ENCODE data around the gene NRL. TPM values are rescaled to one million over a fixed set of nuclear protein-coding genes. Genes with fewer than 3 reads are reported as not detected.
"Not testable (repeated sequence)": the region's sequence is repeated elsewhere in the genome, so short reads cannot be mapped to it uniquely, and the experiment has no call there.

Gene NRL
- polyA plus RNA-seq, 2 of the 4 experiments (the other 2 are of a cell fraction), result 0.93 to 0.97 TPM

GRCh38 chr14:24038686-24039085, 76.1 kb downstream of the NRL start:
- Histone ChIP-seq H3K4me1 (peaks cover 30% of the 10 kb centered on the region), H3K9me3 (no peaks in the 10 kb centered on the region), H3K4me2 (no peak overlapping the region), H3K27ac (no peak overlapping the region), H3K4me3 (no peak overlapping the region)
- no peak for FAIRE-seq
- ChIA-PET CTCF (interaction anchor here (1.0 to 1.8 kb wide), 4 partner anchors 20 to 70 kb away, joined by 3 to 9 read pairs (median 6); no protein-coding TSS in a partner anchor), POLR2A (no interaction called here)
- 79% methylated on average over 2 of the region's 2 CpGs for WGBS (ENCODE audit: missing lambda C conversion rate)
- no peak for ATAC-seq
- no peak for TF ChIP-seq MAZ (IDR thresholded peaks at IDR 0.05; ENCODE audit: borderline replicate concordance, low read depth, low read length)
- TF ChIP-seq CHD4 (IDR thresholded peaks at IDR 0.05; ENCODE audit: borderline replicate concordance), result no peak
- no peak for TF ChIP-seq SREBF2 (IDR thresholded peaks at IDR 0.05)
- TF ChIP-seq KDM5A (IDR thresholded peaks at IDR 0.05), result no peak
- TF ChIP-seq, protein P1, sequence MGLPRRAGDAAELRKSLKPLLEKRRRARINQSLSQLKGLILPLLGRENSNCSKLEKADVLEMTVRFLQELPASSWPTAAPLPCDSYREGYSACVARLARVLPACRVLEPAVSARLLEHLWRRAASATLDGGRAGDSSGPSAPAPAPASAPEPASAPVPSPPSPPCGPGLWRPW (IDR thresholded peaks at IDR 0.05), result no peak
- TF ChIP-seq NPAS2 (CRISPR knock-in tag; IDR thresholded peaks at IDR 0.05; ENCODE audit: borderline replicate concordance), result no peak
- TF ChIP-seq CEBPB (IDR thresholded peaks at IDR 0.05), result no peak
- no peak for TF ChIP-seq TFCP2L1 (CRISPR knock-in tag; IDR thresholded peaks at IDR 0.05)
- TF ChIP-seq, protein P2, sequence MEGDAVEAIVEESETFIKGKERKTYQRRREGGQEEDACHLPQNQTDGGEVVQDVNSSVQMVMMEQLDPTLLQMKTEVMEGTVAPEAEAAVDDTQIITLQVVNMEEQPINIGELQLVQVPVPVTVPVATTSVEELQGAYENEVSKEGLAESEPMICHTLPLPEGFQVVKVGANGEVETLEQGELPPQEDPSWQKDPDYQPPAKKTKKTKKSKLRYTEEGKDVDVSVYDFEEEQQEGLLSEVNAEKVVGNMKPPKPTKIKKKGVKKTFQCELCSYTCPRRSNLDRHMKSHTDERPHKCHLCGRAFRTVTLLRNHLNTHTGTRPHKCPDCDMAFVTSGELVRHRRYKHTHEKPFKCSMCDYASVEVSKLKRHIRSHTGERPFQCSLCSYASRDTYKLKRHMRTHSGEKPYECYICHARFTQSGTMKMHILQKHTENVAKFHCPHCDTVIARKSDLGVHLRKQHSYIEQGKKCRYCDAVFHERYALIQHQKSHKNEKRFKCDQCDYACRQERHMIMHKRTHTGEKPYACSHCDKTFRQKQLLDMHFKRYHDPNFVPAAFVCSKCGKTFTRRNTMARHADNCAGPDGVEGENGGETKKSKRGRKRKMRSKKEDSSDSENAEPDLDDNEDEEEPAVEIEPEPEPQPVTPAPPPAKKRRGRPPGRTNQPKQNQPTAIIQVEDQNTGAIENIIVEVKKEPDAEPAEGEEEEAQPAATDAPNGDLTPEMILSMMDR (IDR thresholded peaks at IDR 0.05), result no peak
- no peak for TF ChIP-seq REST (IDR thresholded peaks at IDR 0.05)
- no peak for TF ChIP-seq HEYL (CRISPR knock-in tag; IDR thresholded peaks at IDR 0.05)
- no peak for TF ChIP-seq JUN (IDR thresholded peaks at IDR 0.05)
- TF ChIP-seq JUNB (IDR thresholded peaks at IDR 0.05), result no peak
- TF ChIP-seq RFX5 (IDR thresholded peaks at IDR 0.05), result no peak
- TF ChIP-seq ZNF302 (CRISPR knock-in tag; IDR thresholded peaks at IDR 0.05), result no peak
- TF ChIP-seq CBX2 (IDR thresholded peaks at IDR 0.05; ENCODE audit: borderline replicate concordance, low read depth), result no peak
- no peak for TF ChIP-seq BCL3 (IDR thresholded peaks at IDR 0.05)
- no peak for TF ChIP-seq MAFK (IDR thresholded peaks at IDR 0.05; ENCODE audit: partially characterized antibody)
- no peak for DNase-seq (ENCODE audit: low read depth in 1 of 2, low spot score in 1 of 2)

DNA sequence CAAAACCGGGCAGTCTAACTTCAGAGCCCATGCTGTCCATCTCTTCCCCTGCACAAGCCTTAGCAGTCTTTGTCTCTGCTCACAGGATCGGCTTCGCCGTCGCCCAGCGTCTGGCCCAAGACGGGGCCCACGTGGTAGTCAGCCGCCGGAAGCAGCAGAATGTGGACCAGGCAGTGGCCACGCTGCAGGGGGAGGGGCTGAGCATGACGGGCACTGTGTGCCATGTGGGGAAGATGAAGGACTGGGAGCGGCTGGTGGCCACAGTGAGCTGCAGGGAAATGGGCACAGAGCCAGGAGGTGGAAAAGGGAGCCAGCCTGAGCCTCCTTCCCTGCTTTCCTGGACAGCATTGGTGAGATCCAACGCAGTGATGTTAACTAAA, 77.1 kb downstream of the NRL start:
- H3K27ac ChIP-seq, result no peak overlapping the region; a peak in 1 of 6 replicates
- TF ChIP-seq ATOH8 (CRISPR knock-in tag; IDR thresholded peaks at IDR 0.05; ENCODE audit: low read depth) (no peak), KDM5A (IDR thresholded peaks at IDR 0.05) (no peak)
- no peak overlapping the region for H3K4me3 ChIP-seq
- WGBS (ENCODE audit: missing lambda C conversion rate), result 87% methylated on average over 14 of the region's 14 CpGs
- DNase-seq (ENCODE audit: low read depth in 1 of 2, low spot score in 1 of 2) (no peak), FAIRE-seq (no peak), ATAC-seq (no peak)
- POLR2A ChIA-PET, result no interaction called here
- H3K4me2 ChIP-seq, result peak overlapping the region; percentile 80; the same call in 2 of the 3 replicates
- H3K4me1 ChIP-seq, result peaks cover 40% of the 10 kb centered on the region
- CTCF ChIA-PET, result interaction anchor here (0.7 to 1.8 kb wide), 5 partner anchors 21 to 83 kb away, joined by 3 to 9 read pairs (median 4); no protein-coding TSS in a partner anchor
- no peaks in the 10 kb centered on the region for H3K9me3 ChIP-seq

- 32% methylated on average over 10 of the region's 10 CpGs for WGBS (ENCODE audit: missing lambda C conversion rate)
- POLR2A ChIA-PET; ATAC-seq; DNase-seq (ENCODE audit: low read depth in 1 of 2, low spot score in 1 of 2); FAIRE-seq; H3K9me3 ChIP-seq: not testable (repeated sequence)
- Histone ChIP-seq H3K4me1 (peaks cover 46% of the 10 kb centered on the region), H3K27ac (peak overlapping the region; percentile 95 to 96), H3K4me2 (peak overlapping the region; percentile 80), H3K4me3 (peak overlapping the region; percentile 67; the same call in 2 of the 3 replicates)
- CTCF ChIA-PET, result interaction anchor here (0.7 to 1.2 kb wide), 3 partner anchors 10 to 83 kb away, joined by 3 read pairs; no protein-coding TSS in a partner anchor
Measured at GRCh38 chr14:24036963-24037657, 77.6 kb downstream of the NRL start.
